ENCODE data around the gene RASAL2. TPM values are rescaled to one million over a fixed set of nuclear protein-coding genes. Genes with fewer than 3 reads are reported as not detected.

RASAL2 gene
- total RNA-seq, 1 experiment from 2014 or later, result 22.2 TPM

GRCh38 chr1:178232108-178232507 is 138.2 kb downstream of the RASAL2 start:
- no peaks in the 10 kb centered on the region for H3K27me3 ChIP-seq (ENCODE audit: insufficient read depth, low read length)
- no peak overlapping the region for H2BK20ac ChIP-seq (ENCODE audit: low read depth, low read length, poor library complexity, severe bottlenecking)
- H3K4me1 Mint-ChIP-seq, result peaks cover 0 to 2% of the 10 kb centered on the region in 2 experiments; a peak in 1 of 4 replicates
- no peaks in the 10 kb centered on the region for H3K79me1 ChIP-seq (ENCODE audit: insufficient read depth, low read depth, low read length, poor library complexity, severe bottlenecking)
- H2BK12ac ChIP-seq (ENCODE audit: insufficient read length, low read depth, low read length), result no peak overlapping the region
- no peaks in the 10 kb centered on the region for H3K4me1 ChIP-seq (ENCODE audit: insufficient read depth, low read length)
- no peak overlapping the region for H3K4me3 Mint-ChIP-seq
- H3K56ac ChIP-seq (ENCODE audit: insufficient read length, low read depth, low read length), result no peak overlapping the region
- no peak overlapping the region for H2AFZ ChIP-seq (ENCODE audit: low read length)
- no peak overlapping the region for H3K9ac ChIP-seq (ENCODE audit: extremely low read depth, insufficient read length, low read length)
- no peak overlapping the region for H3K4me2 ChIP-seq (ENCODE audit: insufficient read depth, insufficient read length, low read length)
- DNase-seq, result no peak
- TF ChIP-seq CTCF (conservative IDR thresholded peaks at IDR 0.05), result no peak
- no peak overlapping the region for H2AK5ac ChIP-seq (ENCODE audit: insufficient read length, low read length)
- H3K27me3 Mint-ChIP-seq (ENCODE audit: low read depth), result no peaks in the 10 kb centered on the region
- no peak overlapping the region for H3K27ac Mint-ChIP-seq
- no peak overlapping the region for H2BK15ac ChIP-seq (ENCODE audit: low read depth, low read length)
- H3K18ac ChIP-seq (ENCODE audit: insufficient read length, low read depth, low read length), result no peak overlapping the region
- no peak overlapping the region for H4K8ac ChIP-seq (replicated peaks; ENCODE audit: insufficient read length, low read depth, low read length)
- no peak overlapping the region for H3T11ph ChIP-seq (ENCODE audit: low read length)
- no peak overlapping the region for H2BK120ac ChIP-seq (ENCODE audit: low read depth, low read length, poor library complexity, severe bottlenecking)
- no peaks in the 10 kb centered on the region for H3K9me3 ChIP-seq (ENCODE audit: control insufficient read depth, low read depth, low read length)
- no peak overlapping the region for H4K91ac ChIP-seq (ENCODE audit: insufficient read length, low read depth, low read length)
- H3K23me2 ChIP-seq (ENCODE audit: insufficient read length, low read depth, low read length, poor library complexity, severe bottlenecking), result no peaks in the 10 kb centered on the region
- no peaks in the 10 kb centered on the region for H4K20me1 ChIP-seq (ENCODE audit: control insufficient read depth, insufficient read depth, insufficient read length)
- no peaks in the 10 kb centered on the region for H3K9me3 Mint-ChIP-seq
- no peak overlapping the region for H3K23ac ChIP-seq (ENCODE audit: insufficient read length, low read depth, low read length)
- H3K79me2 ChIP-seq (ENCODE audit: insufficient read depth, low read length), result no peaks in the 10 kb centered on the region; the same call in 1 of the 2 replicates
- no peaks in the 10 kb centered on the region for H3K36me3 Mint-ChIP-seq (ENCODE audit: insufficient read depth in 1 of 3, low read depth in 3 of 3)
- no peak overlapping the region for H4K5ac ChIP-seq (ENCODE audit: insufficient read length, low read depth, low read length)
- no peak overlapping the region for H2BK5ac ChIP-seq (ENCODE audit: insufficient read length, low read length)
- H3K14ac ChIP-seq (ENCODE audit: insufficient read depth, low read length), result no peak overlapping the region
- H3K27ac ChIP-seq (ENCODE audit: insufficient read length, low read depth, low read length), result no peak overlapping the region
- no peak overlapping the region for H3K4ac ChIP-seq (ENCODE audit: low read depth, low read length)
